AG09309 (cell line): Measurements from ENCODE around the gene TMEM144.

ENCODE experiments used
- DNase-seq: peaks from one replicate; pipeline ENCODE4 v3.0.0-alpha.2; 2010; ENCODE audit warnings: low read depth
- H3K4me3 ChIP-seq: 2 replicates; pipeline ENCODE4 v1.5.1; 2011; ENCODE audit warnings: mild to moderate bottlenecking, low read depth, low read length, moderate library complexity; ENCODE audit not compliant: control insufficient read depth
- TF ChIP-seq, protein P1 (sequence below): IDR thresholded peaks from 2 replicates; pipeline ENCODE4 v1.5.1; 2011; ENCODE audit warnings: mild to moderate bottlenecking, low read depth, low read length, inconsistent platforms; ENCODE audit not compliant: insufficient read depth, control insufficient read depth; ENCODE audit errors: missing control alignments

TMEM144 gene

DNA sequence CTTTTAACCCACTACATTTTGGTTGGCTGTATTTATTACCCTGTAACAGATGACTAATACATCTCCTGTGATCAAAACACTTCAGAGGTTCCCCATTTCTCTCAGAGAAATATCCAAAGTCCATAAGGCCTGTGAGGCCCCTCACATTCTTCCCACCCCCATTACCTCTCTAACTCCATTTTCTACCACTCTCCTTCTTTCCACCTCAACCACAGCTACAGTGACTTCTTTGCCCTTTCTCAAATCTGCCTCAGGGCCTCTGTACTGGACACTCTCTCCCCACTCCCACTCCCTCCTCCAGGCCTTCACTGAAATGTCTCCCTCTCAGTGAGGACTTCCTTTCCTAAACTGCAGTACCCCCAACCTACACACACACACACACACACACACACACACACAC is 8.4 kb upstream of the TMEM144 start:
- DNase-seq = no peak
- TF ChIP-seq, protein P1, sequence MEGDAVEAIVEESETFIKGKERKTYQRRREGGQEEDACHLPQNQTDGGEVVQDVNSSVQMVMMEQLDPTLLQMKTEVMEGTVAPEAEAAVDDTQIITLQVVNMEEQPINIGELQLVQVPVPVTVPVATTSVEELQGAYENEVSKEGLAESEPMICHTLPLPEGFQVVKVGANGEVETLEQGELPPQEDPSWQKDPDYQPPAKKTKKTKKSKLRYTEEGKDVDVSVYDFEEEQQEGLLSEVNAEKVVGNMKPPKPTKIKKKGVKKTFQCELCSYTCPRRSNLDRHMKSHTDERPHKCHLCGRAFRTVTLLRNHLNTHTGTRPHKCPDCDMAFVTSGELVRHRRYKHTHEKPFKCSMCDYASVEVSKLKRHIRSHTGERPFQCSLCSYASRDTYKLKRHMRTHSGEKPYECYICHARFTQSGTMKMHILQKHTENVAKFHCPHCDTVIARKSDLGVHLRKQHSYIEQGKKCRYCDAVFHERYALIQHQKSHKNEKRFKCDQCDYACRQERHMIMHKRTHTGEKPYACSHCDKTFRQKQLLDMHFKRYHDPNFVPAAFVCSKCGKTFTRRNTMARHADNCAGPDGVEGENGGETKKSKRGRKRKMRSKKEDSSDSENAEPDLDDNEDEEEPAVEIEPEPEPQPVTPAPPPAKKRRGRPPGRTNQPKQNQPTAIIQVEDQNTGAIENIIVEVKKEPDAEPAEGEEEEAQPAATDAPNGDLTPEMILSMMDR = no peak
- H3K4me3 ChIP-seq = no peak overlapping the region

DNA sequence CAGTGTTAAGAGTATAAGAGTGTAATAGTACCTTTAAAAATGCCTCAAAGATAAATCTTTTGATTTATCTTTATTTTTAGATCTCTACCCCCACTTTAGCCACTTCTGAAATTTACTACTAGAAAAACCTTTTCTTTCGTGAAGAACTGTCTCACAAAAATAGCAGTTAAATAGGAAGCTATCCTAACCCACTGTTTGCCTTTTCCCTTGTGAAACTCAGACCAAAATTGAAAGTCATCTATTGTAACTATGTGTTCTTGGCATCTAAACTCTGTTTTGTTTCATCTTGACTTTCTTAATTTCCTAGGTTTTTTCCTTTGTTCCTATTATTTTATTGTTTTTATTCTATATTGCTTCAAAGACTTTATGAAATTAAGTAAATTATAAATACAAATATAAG is 7.8 kb upstream of the TMEM144 start:
- no peak for DNase-seq
- TF ChIP-seq, protein P1 = no peak
- no peak overlapping the region for H3K4me3 ChIP-seq

DNA sequence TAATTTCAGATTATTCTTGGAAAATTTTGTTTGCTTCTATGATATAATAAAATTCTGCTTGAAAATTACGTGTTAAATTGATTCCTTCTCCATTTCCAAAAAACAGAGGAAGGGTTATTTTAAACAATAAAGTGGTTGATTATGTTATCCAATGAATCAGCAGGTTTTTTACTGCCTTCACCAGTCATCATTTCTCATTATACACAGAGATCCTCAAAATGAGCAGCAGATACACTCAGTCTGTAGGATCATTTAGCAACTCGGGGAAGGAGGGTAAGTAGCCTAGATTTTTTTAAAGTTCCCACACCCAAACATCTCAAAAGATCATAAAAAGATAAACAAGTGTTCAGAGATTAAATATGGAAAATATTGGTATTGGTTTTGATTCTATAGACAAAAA is 6.8 kb upstream of the TMEM144 start:
- DNase-seq = no peak
- H3K4me3 ChIP-seq = no peak overlapping the region
- TF ChIP-seq, protein P1 = no peak

DNA sequence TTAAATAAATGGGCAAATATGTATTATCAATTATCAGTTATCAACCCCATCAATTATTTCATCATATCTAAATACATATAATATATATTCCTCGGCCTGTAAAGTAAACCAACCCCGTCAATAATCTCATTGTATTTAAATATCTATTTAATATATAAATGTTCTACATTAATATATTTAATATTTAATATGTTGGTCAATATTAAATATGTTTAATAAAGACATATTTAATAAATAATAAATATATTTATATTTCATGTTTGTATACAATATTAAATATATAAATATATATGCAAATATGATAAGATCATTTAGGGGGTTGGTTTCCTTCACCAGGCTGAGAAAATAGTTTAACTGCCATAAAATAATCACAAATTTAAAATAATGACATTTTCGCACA is 6.4 kb upstream of the TMEM144 start:
- TF ChIP-seq, protein P1 = no peak
- no peak for DNase-seq

DNA sequence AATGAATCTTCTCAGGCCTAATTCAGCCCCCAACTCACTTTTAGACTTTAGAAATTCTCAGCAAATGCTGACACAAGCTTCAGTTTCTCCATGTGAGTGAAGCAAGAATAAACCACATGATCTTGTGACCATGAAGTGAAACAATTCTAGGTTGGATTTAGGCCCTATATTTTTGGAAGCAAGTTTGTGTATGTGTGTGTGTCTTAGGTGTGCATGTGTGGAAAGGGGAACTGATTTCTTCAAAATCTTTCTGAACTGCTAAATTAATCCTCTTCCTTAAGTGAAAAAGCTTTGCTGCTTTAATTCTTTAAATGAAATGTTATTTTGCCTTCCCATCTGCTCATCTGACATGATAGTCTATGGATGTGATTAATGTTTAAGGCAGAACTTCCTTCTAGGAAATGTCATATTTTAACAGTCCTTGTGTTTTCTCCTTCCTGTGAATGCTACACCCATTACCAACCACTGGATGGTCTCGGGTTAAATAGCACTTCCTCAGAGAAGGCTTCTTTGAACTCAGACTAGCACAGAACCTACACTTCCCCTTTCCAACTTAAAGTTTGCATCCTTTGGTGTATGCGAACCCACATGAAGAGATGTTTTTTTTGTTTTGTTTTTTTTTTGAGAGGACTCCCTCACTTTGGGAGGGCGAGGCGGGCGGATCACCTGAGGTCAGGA is 1.2 kb upstream of the TMEM144 start:
- no peak for DNase-seq
- TF ChIP-seq, protein P1 = no peak
- no peak overlapping the region for H3K4me3 ChIP-seq

More for the DNA sequence above, 6.4 kb upstream of the TMEM144 start:
- H3K4me3 ChIP-seq = no peak overlapping the region

DNA sequence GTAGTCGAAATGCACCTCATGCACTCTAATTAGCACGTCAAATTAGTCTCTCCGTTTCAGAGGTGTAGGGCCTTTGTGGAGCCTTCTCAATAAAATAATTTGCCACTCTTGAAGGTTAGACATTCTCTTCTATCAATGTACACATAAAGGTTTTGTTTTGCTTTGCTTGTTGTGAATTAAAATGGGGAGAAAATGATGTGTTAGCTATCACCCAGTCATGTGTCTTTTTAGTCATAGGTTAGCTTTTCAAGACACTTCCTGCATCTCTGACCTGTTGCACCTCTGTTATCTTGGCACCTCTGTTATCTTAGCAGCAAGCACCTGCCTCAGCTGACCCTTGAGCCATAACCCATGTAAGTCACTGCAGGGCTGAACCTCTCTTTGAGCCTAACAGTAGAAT is 936 bp downstream of the TMEM144 start:
- no peak for DNase-seq
- H3K4me3 ChIP-seq = peak overlapping the region; percentile 36; the same call in 1 of the 2 replicates
- TF ChIP-seq, protein P1 = no peak
